Left renal pelvis (tissue), 4 donors: ENCODE results near the gene UBE2G2. TPM values are rescaled to one million over a fixed set of nuclear protein-coding genes. Genes with fewer than 3 reads are reported as not detected.
A peak's percentile ranks its signal among the peaks of the same experiment; 100 is the strongest.
"Not testable (repeated sequence)": the region's sequence is repeated elsewhere in the genome, so short reads cannot be mapped to it uniquely, and the experiment has no call there.

ENCODE experiments used
- DNase-seq, 4 donors: peaks; one replicate each; pipeline ENCODE4 v3.0.0-alpha.2; 2013; ENCODE audit warnings: low read depth in 4 of 4, low spot score in 3 of 4
- polyA plus RNA-seq, 4 donors: library from polyadenylated mRNA; unstranded; fragments of 120-200 nt; gene quantifications; one replicate each; pipeline ENCODE4 v1.2.1, GENCODE V29; 2013; ENCODE audit not compliant: insufficient read length in 4 of 4

The UBE2G2 gene
- polyA plus RNA-seq, 4 donors, result 58.6 to 134 (median 81.8) TPM

GRCh38 chr21:44836666-44837471 is 35.2 kb upstream of the UBE2G2 start:
- no peak for DNase-seq

- DNase-seq, result no peak
Measured at GRCh38 chr21:44836349-44836665, 34.7 kb upstream of the UBE2G2 start.

- DNase-seq, result no peak
Measured at GRCh38 chr21:44835647-44835973, 34.0 kb upstream of the UBE2G2 start.

GRCh38 chr21:44834951-44835646 is 33.5 kb upstream of the UBE2G2 start:
- DNase-seq, result no peak

- DNase-seq, result no peak
Measured at GRCh38 chr21:44834231-44834950, 32.8 kb upstream of the UBE2G2 start.

- DNase-seq, result no peak
Measured at GRCh38 chr21:44833663-44834062, 32.0 kb upstream of the UBE2G2 start.

GRCh38 chr21:44832516-44833255 is 31.1 kb upstream of the UBE2G2 start:
- DNase-seq, result not testable (repeated sequence)

GRCh38 chr21:44831227-44831860 is 29.7 kb upstream of the UBE2G2 start:
- DNase-seq, result no peak

GRCh38 chr21:44829507-44830092 is 28.0 kb upstream of the UBE2G2 start:
- DNase-seq, result no peak

GRCh38 chr21:44828362-44829056 is 26.9 kb upstream of the UBE2G2 start:
- no peak for DNase-seq

GRCh38 chr21:44823179-44823660 is 21.6 kb upstream of the UBE2G2 start:
- DNase-seq, result no peak

- DNase-seq, result no peak
Measured at GRCh38 chr21:44822484-44823178, 21.0 kb upstream of the UBE2G2 start.

- DNase-seq, result no peak
Measured at GRCh38 chr21:44820851-44821250, 19.2 kb upstream of the UBE2G2 start.

GRCh38 chr21:44819283-44820243 is 17.9 kb upstream of the UBE2G2 start:
- DNase-seq, result no peak

- DNase-seq, result no peak
Measured at GRCh38 chr21:44818640-44819011, 17.0 kb upstream of the UBE2G2 start.

- DNase-seq, result peak in 2 of 4 donors; percentile 64 to 65
Measured at GRCh38 chr21:44817914-44818639, 16.5 kb upstream of the UBE2G2 start, which contains the start of gene SUMO3. Gene SUMO3, minus strand, starts transcription at chr21:44818062. Its CDS starts 94 bp downstream, at chr21:44817968.

- DNase-seq, result peak in 3 of 4 donors; percentile 71 to 77 (median 77)
Measured at GRCh38 chr21:44817506-44817880, 15.9 kb upstream of the UBE2G2 start.
